HPDE6-E6E7 (cell line): ENCODE data around the gene PPM1J.
"Not testable (repeated sequence)": the region's sequence is repeated elsewhere in the genome, so short reads cannot be mapped to it uniquely, and the experiment has no call there.

Experiments
- DNase-seq: peaks from one replicate; pipeline ENCODE4 v3.0.0; 2011; ENCODE audit warnings: missing footprints; ENCODE audit errors: extremely low spot score

PPM1J gene

GRCh38 chr1:112721966-112722524, 6.9 kb upstream of the PPM1J start:
- no peak for DNase-seq

GRCh38 chr1:112721294-112721693, 6.2 kb upstream of the PPM1J start:
- DNase-seq: not testable (repeated sequence)

- no peak for DNase-seq
Observed at GRCh38 chr1:112720800-112721199, 5.7 kb upstream of the PPM1J start.

GRCh38 chr1:112719706-112720105, 4.6 kb upstream of the PPM1J start:
- DNase-seq: no peak

GRCh38 chr1:112718691-112719418, 3.7 kb upstream of the PPM1J start:
- DNase-seq: no peak

GRCh38 chr1:112717263-112717873, 2.2 kb upstream of the PPM1J start:
- DNase-seq: no peak

- peak; percentile 85 for DNase-seq
Observed at GRCh38 chr1:112716133-112716720, 1.1 kb upstream of the PPM1J start.

GRCh38 chr1:112714313-112715263, 544 bp downstream of the PPM1J start:
- DNase-seq: no peak

GRCh38 chr1:112713466-112714312, 1.4 kb downstream of the PPM1J start:
- no peak for DNase-seq

- DNase-seq: no peak
Observed at GRCh38 chr1:112712701-112713128, 2.4 kb downstream of the PPM1J start.

- DNase-seq: no peak
Observed at GRCh38 chr1:112712191-112712590, 2.9 kb downstream of the PPM1J start.

- DNase-seq: no peak
Observed at GRCh38 chr1:112711670-112712069, 3.5 kb downstream of the PPM1J start.

GRCh38 chr1:112711041-112711440, 4.1 kb downstream of the PPM1J start:
- no peak for DNase-seq

GRCh38 chr1:112710586-112710985, 4.5 kb downstream of the PPM1J start:
- no peak for DNase-seq

GRCh38 chr1:112710159-112710558, 5.0 kb downstream of the PPM1J start:
- DNase-seq: no peak

GRCh38 chr1:112708489-112708888, 6.6 kb downstream of the PPM1J start:
- no peak for DNase-seq

GRCh38 chr1:112708002-112708448, 7.1 kb downstream of the PPM1J start:
- no peak for DNase-seq

GRCh38 chr1:112707221-112708001, 7.7 kb downstream of the PPM1J start:
- DNase-seq: peak; percentile 78

GRCh38 chr1:112706505-112707220, 8.5 kb downstream of the PPM1J start, which contains the start of gene RHOC:
TSS of gene RHOC (minus strand) at chr1:112707127. CDS start at chr1:112703799, 3,328 bp downstream.
- no peak for DNase-seq
